Measurements from ENCODE around the gene AZIN2. TPM values are rescaled to one million over a fixed set of nuclear protein-coding genes. Genes with fewer than 3 reads are reported as not detected.

AZIN2 gene
- total and polyA plus RNA-seq, 2 donors (not counting 3 experiments of a cell fraction or from before 2014, with no cell fraction given) = 0.91 to 1.4 TPM

GRCh38 chr1:33152685-33153432 is 71.9 kb downstream of the AZIN2 start:
- dilution Hi-C loops (cut with MboI; ENCODE audit: extremely low pct_ligation_motif_present, low sequenced_read_pairs) = no loop called here

More at GRCh38 chr1:33152685-33153432, 71.9 kb downstream of the AZIN2 start:
- Histone ChIP-seq H3K4me3 (replicated peaks in 1 of 3; ENCODE audit: insufficient read depth in 1 of 3, low read depth in 1 of 3, low read length in 3 of 3) (no peak overlapping the region), H3K4me2 (ENCODE audit: insufficient read depth, low read length) (no peak overlapping the region), H3K9me1 (replicated peaks; ENCODE audit: control insufficient read depth, extremely low read depth, insufficient read depth, low read length) (no peaks in the 10 kb centered on the region), H3K27ac (ENCODE audit: insufficient read depth, low read depth, low read length) (no peak overlapping the region), H3K27me3 (ENCODE audit: control insufficient read depth in 2 of 2, insufficient read depth in 2 of 2, low read length in 2 of 2) (no peaks in the 10 kb centered on the region), H3K79me2 (ENCODE audit: control insufficient read depth, insufficient read depth, low read length) (no peaks in the 10 kb centered on the region), H3K9ac (replicated peaks; ENCODE audit: extremely low read depth, insufficient read depth, low read length) (no peak overlapping the region), H2AFZ (ENCODE audit: low read depth, low read length) (no peak overlapping the region), H3K4me1 (ENCODE audit: control insufficient read depth, extremely low read depth, insufficient read depth, low read length) (no peaks in the 10 kb centered on the region), H3K9me3 (replicated peaks; ENCODE audit: control insufficient read depth, insufficient read depth, low read length) (no peaks in the 10 kb centered on the region), H4K20me1 (replicated peaks; ENCODE audit: control insufficient read depth, extremely low read depth, insufficient read depth, low read length) (no peaks in the 10 kb centered on the region), H3K36me3 (ENCODE audit: control insufficient read depth in 2 of 2, extremely low read depth in 1 of 2, insufficient read depth in 2 of 2, low read length in 2 of 2) (peaks cover 0 to 23% of the 10 kb centered on the region in 2 experiments)
- no TSS peak for BruUV-seq (replicated peaks)
- FAIRE-seq = no peak
- TF ChIP-seq JUN (IDR thresholded peaks at IDR 0.05; ENCODE audit: borderline replicate concordance, insufficient read depth, insufficient read length, low read depth) (no peak), GATA2 (IDR thresholded peaks at IDR 0.05; ENCODE audit: insufficient read depth, insufficient read length, low read depth, low read length) (no peak), POLR2A (IDR thresholded peaks at IDR 0.05; ENCODE audit: low read depth, low read length) (no peak), MAX (IDR thresholded peaks at IDR 0.05; ENCODE audit: insufficient read depth, insufficient read length) (no peak), EZH2 (IDR thresholded peaks at IDR 0.05; ENCODE audit: borderline replicate concordance, low read depth, low read length, severe bottlenecking) (no peak), CTCF (IDR thresholded peaks at IDR 0.05; ENCODE audit: extremely low read depth in 1 of 2, insufficient read depth in 1 of 2, low read depth in 1 of 2, low read length in 2 of 2) (no peak), MYC (IDR thresholded peaks at IDR 0.05; ENCODE audit: low read depth, low read length) (no peak), POLR2AphosphoS5 (IDR thresholded peaks at IDR 0.05; ENCODE audit: insufficient read depth, low read depth, low read length) (no peak), FOS (IDR thresholded peaks at IDR 0.05; ENCODE audit: borderline replicate concordance, insufficient read depth, low read length) (no peak)
- CTCF ChIA-PET = interaction anchor here (1.4 kb wide), 1 partner anchor 15 kb away, joined by 6 read pairs; no protein-coding TSS in a partner anchor
- intact Hi-C loops (cut with micrococcal nuclease) = no loop called here
- POLR2A ChIA-PET = no interaction called here
- no peak for DNase-seq (ENCODE audit: low read depth, low spot score)
